Sigmoid colon (tissue), 7 donors: ENCODE results near the gene SEMA3G. TPM values are rescaled to one million over a fixed set of nuclear protein-coding genes. Genes with fewer than 3 reads are reported as not detected.

Experiments used
- DNase-seq: peaks from one replicate; pipeline ENCODE4 v3.0.0-alpha.2; 2019
- H3K27ac ChIP-seq, 4 donors: fragments of 200-600 bp; sonication (generic); one replicate each; pipeline ENCODE4 v1.5.1; 2016 to 2019; ENCODE audit warnings: mild to moderate bottlenecking in 1 of 4
- H3K27me3 ChIP-seq, 3 donors: fragments of 200-600 bp; sonication (generic); one replicate each; pipeline ENCODE4 v1.5.1; 2019; ENCODE audit warnings: mild to moderate bottlenecking in 1 of 3
- H3K36me3 ChIP-seq, 4 donors: fragments of 200-600 bp; sonication (generic); one replicate each; pipeline ENCODE4 v1.5.1; 2016 to 2019
- H3K4me1 ChIP-seq, 4 donors: fragments of 200-600 bp; sonication (generic); one replicate each; pipeline ENCODE4 v1.5.1; 2017 to 2019
- H3K4me3 ChIP-seq, 4 donors: fragments of 200-600 bp; sonication (generic); one replicate each; pipeline ENCODE4 v1.5.1; 2017 to 2019; ENCODE audit warnings: mild to moderate bottlenecking in 2 of 4, moderate library complexity in 1 of 4
- H3K9me3 ChIP-seq, 4 donors: fragments of 200-600 bp in 3 of 4; sonication (generic) in 3 of 4; one replicate each; pipeline versions ENCODE4 v1.5.1 to v1.6.1; 2013 to 2019
- EP300 ChIP-seq, 4 donors: sonication (generic); formaldehyde crosslinking; IDR thresholded peaks; one replicate each; pipeline ENCODE4 v1.6.1; 2017; ENCODE audit warnings: antibody characterized with exemption in 4 of 4
- POLR2A ChIP-seq, 2 donors: fragments of 450-650 bp; IDR thresholded peaks; one replicate each; pipeline ENCODE4 v1.6.1; 2016; ENCODE audit warnings: antibody characterized with exemption in 2 of 2, mild to moderate bottlenecking in 2 of 2, moderate library complexity in 2 of 2
- POLR2AphosphoS5 ChIP-seq, 4 donors: sonication (generic); formaldehyde crosslinking; IDR thresholded peaks; one replicate each; pipeline ENCODE4 v1.6.1; 2017; ENCODE audit warnings: antibody characterized with exemption in 4 of 4
- WGBS, 2 donors: extraction: QIAGEN DNeasy Blood & Tissue Kit; methylation state at CpG; one replicate each; pipeline ENCODE4 v1.1.7; 2013; 5-methylcytosine and 5-hydroxymethylcytosine counted together
- intact Hi-C: fragments of 100-400 bp; cut with DNase I; formaldehyde crosslinking; loops from one replicate; pipeline ENCODE4 v1.15.1; 2023
- polyA plus RNA-seq, 3 donors: library from polyadenylated mRNA; stranded (reverse); fragments of 200-250 nt; gene quantifications; one replicate each; pipeline ENCODE4 v1.2.3, GENCODE V29; 2013
- total RNA-seq, 4 donors: library from RNA; depleted of rRNA; stranded (reverse); fragments of >200 nt; gene quantifications; one replicate each; pipeline ENCODE4 v1.1.0, GENCODE V29; 2016
- TF ChIP-seq, protein P1 (sequence below), 4 experiments: fragments of 450-650 bp in 3 of 4; fragments of 200-600 bp in 1 of 4; IDR thresholded peaks; one replicate each; pipeline ENCODE4 v1.5.1; 2016 to 2019; ENCODE audit warnings: antibody characterized with exemption in 4 of 4, mild to moderate bottlenecking in 3 of 4, moderate library complexity in 2 of 4
- donor health status: healthy with polysubstance abuse.
- donor health status: Bipolar disorder and iron deficiency.
- donor health status: healthy.

SEMA3G gene
- total and polyA plus RNA-seq, 7 donors = 0.23 to 7.4 (median 3.9) TPM

DNA sequence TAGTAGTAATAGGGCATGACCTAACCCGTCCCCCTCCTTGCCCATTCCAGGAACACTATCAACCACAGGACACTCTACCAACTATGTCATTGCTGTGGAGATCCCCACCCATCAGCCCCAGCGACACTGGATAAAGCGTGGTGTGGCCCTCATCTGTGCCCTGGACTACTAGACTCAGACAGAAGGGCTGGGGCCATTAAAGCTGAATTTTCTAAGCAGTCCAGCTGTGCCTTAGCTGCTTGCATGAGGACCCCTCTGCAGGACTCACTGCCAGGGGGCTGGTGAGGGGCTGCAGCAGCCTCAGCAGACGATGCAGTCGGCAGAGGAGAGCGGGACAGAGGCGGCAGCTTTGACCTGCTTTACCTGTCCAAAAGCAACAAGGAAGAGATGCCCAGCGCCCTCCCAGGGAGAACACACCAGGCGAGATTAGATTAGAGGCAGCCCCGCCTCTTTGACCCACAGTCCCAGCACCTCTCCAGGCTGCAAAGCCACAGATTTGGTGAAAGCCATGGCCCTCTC is 44.6 kb downstream of the SEMA3G start:
- H3K27ac ChIP-seq = no peak overlapping the region
- peaks cover 31 to 54% (median 37%) of the 10 kb centered on the region in 4 donors for H3K36me3 ChIP-seq
- H3K9me3 ChIP-seq = no peaks in the 10 kb centered on the region
- H3K4me3 ChIP-seq = no peak overlapping the region
- intact Hi-C loops = no loop called here
- H3K27me3 ChIP-seq = no peaks in the 10 kb centered on the region
- no peak for DNase-seq
- TF ChIP-seq, protein P1, sequence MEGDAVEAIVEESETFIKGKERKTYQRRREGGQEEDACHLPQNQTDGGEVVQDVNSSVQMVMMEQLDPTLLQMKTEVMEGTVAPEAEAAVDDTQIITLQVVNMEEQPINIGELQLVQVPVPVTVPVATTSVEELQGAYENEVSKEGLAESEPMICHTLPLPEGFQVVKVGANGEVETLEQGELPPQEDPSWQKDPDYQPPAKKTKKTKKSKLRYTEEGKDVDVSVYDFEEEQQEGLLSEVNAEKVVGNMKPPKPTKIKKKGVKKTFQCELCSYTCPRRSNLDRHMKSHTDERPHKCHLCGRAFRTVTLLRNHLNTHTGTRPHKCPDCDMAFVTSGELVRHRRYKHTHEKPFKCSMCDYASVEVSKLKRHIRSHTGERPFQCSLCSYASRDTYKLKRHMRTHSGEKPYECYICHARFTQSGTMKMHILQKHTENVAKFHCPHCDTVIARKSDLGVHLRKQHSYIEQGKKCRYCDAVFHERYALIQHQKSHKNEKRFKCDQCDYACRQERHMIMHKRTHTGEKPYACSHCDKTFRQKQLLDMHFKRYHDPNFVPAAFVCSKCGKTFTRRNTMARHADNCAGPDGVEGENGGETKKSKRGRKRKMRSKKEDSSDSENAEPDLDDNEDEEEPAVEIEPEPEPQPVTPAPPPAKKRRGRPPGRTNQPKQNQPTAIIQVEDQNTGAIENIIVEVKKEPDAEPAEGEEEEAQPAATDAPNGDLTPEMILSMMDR (IDR thresholded peaks at IDR 0.05) = no peak
- TF ChIP-seq EP300 (IDR thresholded peaks at IDR 0.05) (no peak), POLR2AphosphoS5 (IDR thresholded peaks at IDR 0.05) (no peak), POLR2A (IDR thresholded peaks at IDR 0.05) (no peak)
- WGBS, 2 donors = 40 to 78% methylated on average over 10 of the region's 10 CpGs
- no peaks in the 10 kb centered on the region for H3K4me1 ChIP-seq

DNA sequence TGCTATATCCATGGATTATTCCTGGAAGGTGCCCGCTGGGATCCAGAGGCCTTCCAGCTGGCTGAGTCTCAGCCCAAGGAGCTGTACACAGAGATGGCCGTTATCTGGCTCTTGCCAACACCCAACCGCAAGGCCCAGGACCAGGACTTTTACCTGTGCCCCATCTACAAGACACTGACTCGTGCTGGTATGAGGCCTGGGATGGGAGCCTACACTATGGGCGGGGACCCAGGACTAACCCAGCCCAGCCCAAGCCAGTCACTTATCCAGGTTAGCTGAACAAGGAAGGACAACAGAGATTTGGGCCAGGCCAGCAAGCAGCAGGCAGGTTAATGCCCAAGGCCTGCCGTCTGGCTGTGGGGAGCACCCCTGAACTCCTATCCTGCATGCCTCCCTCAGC is 45.3 kb downstream of the SEMA3G start:
- no peaks in the 10 kb centered on the region for H3K27me3 ChIP-seq
- no peaks in the 10 kb centered on the region for H3K9me3 ChIP-seq
- no peak overlapping the region for H3K27ac ChIP-seq
- H3K36me3 ChIP-seq = peaks cover 25 to 47% (median 31%) of the 10 kb centered on the region in 4 donors
- intact Hi-C loops = no loop called here
- no peaks in the 10 kb centered on the region for H3K4me1 ChIP-seq
- H3K4me3 ChIP-seq = no peak overlapping the region
- no peak for DNase-seq
- WGBS, 2 donors = 72 to 84% methylated on average over 6 of the region's 6 CpGs
- TF ChIP-seq POLR2AphosphoS5 (IDR thresholded peaks at IDR 0.05) (no peak), EP300 (IDR thresholded peaks at IDR 0.05) (no peak), POLR2A (IDR thresholded peaks at IDR 0.05) (no peak)
- TF ChIP-seq, protein P1 (IDR thresholded peaks at IDR 0.05) = no peak

DNA sequence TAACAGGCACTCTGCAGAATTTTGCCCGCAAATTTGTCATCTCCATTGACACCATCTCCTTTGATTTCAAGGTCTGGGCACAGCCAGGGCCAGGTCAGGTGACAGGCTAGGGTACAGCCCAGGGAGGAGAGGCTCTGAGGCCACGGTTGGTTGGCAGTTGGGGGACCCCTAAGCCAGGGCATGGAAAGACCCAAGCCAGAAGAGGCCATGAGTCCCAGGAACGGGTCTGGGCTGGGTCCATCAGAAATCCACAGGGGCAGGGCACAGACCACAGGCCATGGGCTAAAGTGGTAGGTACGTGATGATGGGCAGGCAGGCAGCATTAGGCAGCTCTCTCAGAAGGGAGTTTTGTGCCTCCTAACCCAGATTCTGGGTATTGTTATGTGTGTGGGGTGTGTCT is 45.8 kb downstream of the SEMA3G start:
- H3K36me3 ChIP-seq = peaks cover 21 to 42% (median 29%) of the 10 kb centered on the region in 4 donors
- no peaks in the 10 kb centered on the region for H3K4me1 ChIP-seq
- no peak overlapping the region for H3K27ac ChIP-seq
- no peak for DNase-seq
- intact Hi-C loops = no loop called here
- no peaks in the 10 kb centered on the region for H3K9me3 ChIP-seq
- H3K4me3 ChIP-seq = no peak overlapping the region
- TF ChIP-seq, protein P1 (IDR thresholded peaks at IDR 0.05) = no peak
- no peak for TF ChIP-seq POLR2AphosphoS5 (IDR thresholded peaks at IDR 0.05)
- TF ChIP-seq POLR2A (IDR thresholded peaks at IDR 0.05) = no peak
- TF ChIP-seq EP300 (IDR thresholded peaks at IDR 0.05) = no peak
- H3K27me3 ChIP-seq = no peaks in the 10 kb centered on the region
- WGBS, 2 donors = 96% methylated on average over 4 of the region's 4 CpGs

DNA sequence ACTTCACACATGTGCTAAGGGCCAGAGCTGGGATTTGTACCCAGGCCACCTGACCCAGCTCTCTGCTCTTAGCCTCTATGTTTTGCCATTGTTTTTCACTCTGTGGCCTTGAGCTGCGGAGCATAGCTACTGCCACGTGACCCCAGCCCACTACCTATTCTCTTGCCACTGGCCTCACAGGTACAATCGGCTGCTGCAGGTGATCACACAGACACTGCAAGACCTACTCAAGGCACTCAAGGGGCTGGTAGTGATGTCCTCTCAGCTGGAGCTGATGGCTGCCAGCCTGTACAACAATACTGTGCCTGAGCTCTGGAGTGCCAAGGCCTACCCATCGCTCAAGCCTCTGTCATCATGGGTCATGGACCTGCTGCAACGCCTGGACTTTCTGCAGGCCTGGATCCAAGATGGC is 46.2 kb downstream of the SEMA3G start:
- TF ChIP-seq POLR2AphosphoS5 (IDR thresholded peaks at IDR 0.05) (peak in 1 of 4 donors; percentile 11), EP300 (IDR thresholded peaks at IDR 0.05) (no peak), POLR2A (IDR thresholded peaks at IDR 0.05) (no peak)
- TF ChIP-seq, protein P1 (IDR thresholded peaks at IDR 0.05) = no peak
- Histone ChIP-seq H3K27me3 (no peaks in the 10 kb centered on the region), H3K4me1 (no peaks in the 10 kb centered on the region), H3K36me3 (peaks cover 16 to 37% (median 27%) of the 10 kb centered on the region in 4 donors), H3K27ac (no peak overlapping the region), H3K4me3 (no peak overlapping the region), H3K9me3 (no peaks in the 10 kb centered on the region)
- DNase-seq = no peak
- WGBS, 2 donors = 96% methylated on average over 5 of the region's 5 CpGs
- intact Hi-C loops = no loop called here
